Osteoblast (primary cell): ENCODE data around the gene SPIRE1. TPM values are rescaled to one million over a fixed set of nuclear protein-coding genes. Genes with fewer than 3 reads are reported as not detected.

Experiments used
- DNase-seq: peaks from one replicate; pipeline ENCODE4 v3.0.0; 2011; ENCODE audit warnings: low spot score, mixed read lengths; ENCODE audit not compliant: insufficient read length; ENCODE audit errors: missing footprints
- H2AFZ ChIP-seq: 2 replicates; pipeline ENCODE4 v1.6.0; 2011; ENCODE audit warnings: mild to moderate bottlenecking, low read length
- H3K27ac ChIP-seq: 2 replicates; pipeline ENCODE4 v1.5.1; 2011; ENCODE audit warnings: mild to moderate bottlenecking, low read depth, low read length, moderate library complexity
- H3K27me3 ChIP-seq: 2 replicates; pipeline ENCODE4 v1.6.0; 2012; ENCODE audit warnings: mild to moderate bottlenecking, control low read depth, inconsistent platforms, low read length, moderate library complexity; ENCODE audit not compliant: insufficient read depth
- H3K36me3 ChIP-seq: 2 replicates; pipeline ENCODE4 v1.5.1; 2011; ENCODE audit warnings: mild to moderate bottlenecking, low read length, control low read depth, moderate library complexity; ENCODE audit not compliant: insufficient read depth
- H3K4me1 ChIP-seq: 2 replicates; pipeline ENCODE4 v1.5.1; 2011; ENCODE audit warnings: mild to moderate bottlenecking, low read length, control low read depth, moderate library complexity; ENCODE audit not compliant: insufficient read depth
- H3K4me2 ChIP-seq: 2 replicates; pipeline ENCODE4 v1.6.0; 2011; ENCODE audit warnings: mild to moderate bottlenecking, low read length; ENCODE audit not compliant: insufficient read depth
- H3K4me3 ChIP-seq: fragments of 200-600 bp; sonication (generic); 3 replicates; pipeline ENCODE4 v1.5.1; 2012; ENCODE audit warnings: mild to moderate bottlenecking, low read length, inconsistent platforms; ENCODE audit not compliant: insufficient read depth
- H3K79me2 ChIP-seq: 2 replicates; pipeline ENCODE4 v1.6.0; 2012; ENCODE audit warnings: mild to moderate bottlenecking, low read length, control low read depth, inconsistent platforms; ENCODE audit not compliant: insufficient read depth
- H3K9me3 ChIP-seq: 2 replicates; pipeline ENCODE4 v1.5.1; 2011; ENCODE audit warnings: low read depth, low read length, control low read depth
- H4K20me1 ChIP-seq: 2 replicates; pipeline ENCODE4 v1.6.0; 2012; ENCODE audit warnings: mild to moderate bottlenecking, low read length, control low read depth; ENCODE audit not compliant: insufficient read depth
- total RNA-seq: library from RNA; depleted of rRNA; stranded (reverse); fragments of >200 nt; gene quantifications from 2 replicates; pipeline ENCODE4 v1.2.3, GENCODE V29; 2012
- TF ChIP-seq, protein P1 (sequence below): IDR thresholded peaks from 2 replicates; pipeline ENCODE4 v1.5.1; 2011; ENCODE audit warnings: mild to moderate bottlenecking, low read depth, low read length, moderate library complexity; ENCODE audit errors: extremely low read depth

SPIRE1 gene
- total RNA-seq, 1 donor, result 64.4 TPM

DNA sequence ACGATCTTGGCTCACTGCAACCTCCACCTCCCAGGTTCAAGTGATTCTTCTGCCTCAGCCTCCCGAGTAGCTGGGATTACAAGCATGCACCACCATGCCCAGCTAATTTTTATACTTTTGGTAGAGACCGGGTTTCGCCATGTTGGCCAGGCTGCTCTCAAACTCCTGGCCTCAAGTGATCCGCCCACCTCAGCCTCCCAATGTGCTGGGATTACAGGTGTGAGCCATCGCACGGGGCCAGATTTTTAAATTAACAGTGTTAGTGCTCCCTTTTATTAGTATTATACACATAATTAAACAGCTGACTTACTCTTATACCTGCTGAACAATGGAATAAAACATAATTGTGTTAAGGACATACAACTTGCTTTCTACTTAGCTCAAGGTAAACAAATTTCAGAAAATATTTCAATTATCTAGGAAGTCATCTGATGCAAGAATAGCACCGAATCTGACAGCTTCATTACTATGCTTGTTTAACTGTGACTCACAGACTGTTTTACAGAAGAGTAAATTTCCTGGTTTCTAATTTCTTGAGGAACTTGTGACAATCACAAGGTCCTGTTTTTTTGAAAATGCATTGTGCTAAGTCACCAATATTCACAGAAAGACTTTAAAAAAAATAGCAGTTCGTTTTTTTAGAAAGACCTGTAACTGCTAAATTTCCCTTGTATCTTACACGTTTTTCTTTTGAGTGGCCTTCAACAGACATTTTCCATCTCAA lies 51.2 kb downstream of the SPIRE1 start:
- Histone ChIP-seq H3K79me2 (peaks cover 73% of the 10 kb centered on the region), H2AFZ (no peak overlapping the region), H3K4me3 (no peak overlapping the region), H3K27me3 (no peaks in the 10 kb centered on the region), H3K4me1 (peaks cover 39% of the 10 kb centered on the region), H3K4me2 (peak overlapping the region; percentile 42), H3K36me3 (no peaks in the 10 kb centered on the region), H3K9me3 (no peaks in the 10 kb centered on the region), H4K20me1 (peaks cover 20% of the 10 kb centered on the region), H3K27ac (peak overlapping the region; percentile 89)
- TF ChIP-seq, protein P1, sequence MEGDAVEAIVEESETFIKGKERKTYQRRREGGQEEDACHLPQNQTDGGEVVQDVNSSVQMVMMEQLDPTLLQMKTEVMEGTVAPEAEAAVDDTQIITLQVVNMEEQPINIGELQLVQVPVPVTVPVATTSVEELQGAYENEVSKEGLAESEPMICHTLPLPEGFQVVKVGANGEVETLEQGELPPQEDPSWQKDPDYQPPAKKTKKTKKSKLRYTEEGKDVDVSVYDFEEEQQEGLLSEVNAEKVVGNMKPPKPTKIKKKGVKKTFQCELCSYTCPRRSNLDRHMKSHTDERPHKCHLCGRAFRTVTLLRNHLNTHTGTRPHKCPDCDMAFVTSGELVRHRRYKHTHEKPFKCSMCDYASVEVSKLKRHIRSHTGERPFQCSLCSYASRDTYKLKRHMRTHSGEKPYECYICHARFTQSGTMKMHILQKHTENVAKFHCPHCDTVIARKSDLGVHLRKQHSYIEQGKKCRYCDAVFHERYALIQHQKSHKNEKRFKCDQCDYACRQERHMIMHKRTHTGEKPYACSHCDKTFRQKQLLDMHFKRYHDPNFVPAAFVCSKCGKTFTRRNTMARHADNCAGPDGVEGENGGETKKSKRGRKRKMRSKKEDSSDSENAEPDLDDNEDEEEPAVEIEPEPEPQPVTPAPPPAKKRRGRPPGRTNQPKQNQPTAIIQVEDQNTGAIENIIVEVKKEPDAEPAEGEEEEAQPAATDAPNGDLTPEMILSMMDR, result no peak
- DNase-seq, result peak; percentile 10

DNA sequence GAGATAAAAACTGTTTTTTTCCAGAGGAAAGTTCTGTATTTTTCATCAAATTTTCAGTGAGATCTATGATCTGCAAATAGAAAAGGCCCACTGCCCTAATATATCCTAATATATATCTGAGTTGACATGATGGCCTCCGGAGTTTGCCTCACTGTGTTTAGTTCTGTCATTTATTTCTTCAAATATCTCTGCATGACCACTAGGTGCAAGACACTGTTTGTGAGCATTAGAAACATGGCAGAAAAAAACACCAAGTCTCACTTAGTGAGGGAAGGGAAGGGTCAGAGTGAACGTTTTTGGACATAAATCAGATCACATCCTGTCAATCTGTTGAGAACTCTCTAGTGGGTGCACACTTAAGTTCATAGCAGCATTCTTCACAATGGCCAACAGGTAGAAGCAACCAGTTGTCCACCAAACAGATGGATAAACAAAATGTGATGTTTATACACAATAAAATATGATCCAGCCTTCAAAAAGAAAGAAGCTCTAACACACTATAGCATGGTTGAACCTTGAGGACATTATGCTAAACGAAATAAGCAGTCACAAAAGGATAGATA lies 53.4 kb downstream of the SPIRE1 start:
- Histone ChIP-seq H3K27ac (no peak overlapping the region), H3K9me3 (no peaks in the 10 kb centered on the region), H3K27me3 (no peaks in the 10 kb centered on the region), H4K20me1 (peaks cover 10% of the 10 kb centered on the region), H3K4me1 (peaks cover 38% of the 10 kb centered on the region), H3K4me3 (no peak overlapping the region), H3K79me2 (peaks cover 74% of the 10 kb centered on the region), H2AFZ (no peak overlapping the region), H3K36me3 (no peaks in the 10 kb centered on the region), H3K4me2 (no peak overlapping the region)
- TF ChIP-seq, protein P1, result peak; percentile 15
- DNase-seq, result no peak

DNA sequence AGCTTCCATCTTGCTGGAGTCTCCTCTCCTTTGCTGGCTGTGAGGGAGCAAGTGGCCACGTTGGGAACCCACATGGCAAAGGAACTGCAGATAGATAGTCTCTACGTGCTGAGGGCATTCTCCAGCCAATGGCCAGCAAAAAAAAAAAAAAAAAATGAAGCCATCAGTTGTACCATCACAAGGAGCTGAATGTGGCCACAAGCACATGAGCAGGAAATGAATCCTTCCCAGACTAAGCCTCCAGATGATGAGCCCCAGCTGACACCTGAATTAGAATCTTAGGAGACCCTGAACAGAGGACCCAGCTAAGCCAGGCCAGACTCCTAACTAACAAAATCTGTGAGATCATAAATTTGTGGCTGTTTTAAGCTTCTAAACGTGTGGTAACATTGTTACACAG lies 57.9 kb downstream of the SPIRE1 start:
- TF ChIP-seq, protein P1, result no peak
- no peak for DNase-seq
- Histone ChIP-seq H3K27me3 (no peaks in the 10 kb centered on the region), H3K4me3 (no peak overlapping the region), H3K36me3 (no peaks in the 10 kb centered on the region), H4K20me1 (no peaks in the 10 kb centered on the region), H3K4me2 (no peak overlapping the region), H3K79me2 (peaks cover 72% of the 10 kb centered on the region), H3K4me1 (peaks cover 35% of the 10 kb centered on the region), H2AFZ (no peak overlapping the region), H3K27ac (no peak overlapping the region), H3K9me3 (no peaks in the 10 kb centered on the region)

DNA sequence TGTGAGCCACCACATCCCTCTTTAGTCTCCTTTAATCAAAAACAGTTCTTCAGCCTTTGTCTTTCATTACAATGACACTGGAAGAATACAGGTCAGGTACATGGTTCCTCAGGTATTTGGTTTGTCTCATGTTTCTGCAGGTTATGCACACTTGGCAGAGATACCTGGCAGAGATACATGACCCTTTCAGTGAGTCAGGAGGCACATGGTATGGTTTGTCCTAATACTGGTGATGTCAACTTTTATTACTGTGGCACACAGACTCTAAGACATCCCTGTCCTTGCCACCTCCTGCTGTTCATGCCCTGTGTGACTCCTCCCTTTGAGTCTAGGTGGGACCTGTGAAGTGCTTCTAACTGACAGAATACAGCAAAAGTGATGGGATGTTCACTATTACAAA lies 58.4 kb downstream of the SPIRE1 start:
- TF ChIP-seq, protein P1, result no peak
- peaks cover 72% of the 10 kb centered on the region for H3K79me2 ChIP-seq
- H3K9me3 ChIP-seq, result no peaks in the 10 kb centered on the region
- no peaks in the 10 kb centered on the region for H3K27me3 ChIP-seq
- H3K4me1 ChIP-seq, result peaks cover 35% of the 10 kb centered on the region
- DNase-seq, result no peak
- H2AFZ ChIP-seq, result no peak overlapping the region
- no peak overlapping the region for H3K4me2 ChIP-seq
- no peaks in the 10 kb centered on the region for H4K20me1 ChIP-seq
- no peaks in the 10 kb centered on the region for H3K36me3 ChIP-seq
- peak overlapping the region; percentile 94 for H3K27ac ChIP-seq
- no peak overlapping the region for H3K4me3 ChIP-seq
